Measurements from ENCODE around the gene SYT6.

DNA sequence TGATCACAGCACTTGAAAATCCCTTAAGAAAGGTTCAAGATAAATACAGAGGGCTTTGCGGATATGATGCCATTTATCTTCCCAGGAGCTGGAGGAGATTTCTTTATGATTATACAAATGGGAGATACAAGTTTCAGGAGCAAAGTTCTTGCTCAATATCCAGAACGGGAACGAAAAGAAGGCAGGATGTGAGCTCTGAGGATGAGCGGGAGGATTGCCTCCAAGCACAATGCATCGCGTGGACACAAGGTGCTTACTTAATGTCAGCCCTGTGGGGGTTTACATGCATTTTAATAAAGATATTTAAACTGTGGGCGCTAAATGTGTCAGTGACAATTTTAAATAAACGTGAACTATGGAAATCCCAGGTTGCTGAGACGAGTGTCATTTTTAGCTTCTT, 59.0 kb downstream of the SYT6 start:
- no peak for TF ChIP-seq POLR2A (IDR thresholded peaks at IDR 0.05)
- TF ChIP-seq, protein P1, sequence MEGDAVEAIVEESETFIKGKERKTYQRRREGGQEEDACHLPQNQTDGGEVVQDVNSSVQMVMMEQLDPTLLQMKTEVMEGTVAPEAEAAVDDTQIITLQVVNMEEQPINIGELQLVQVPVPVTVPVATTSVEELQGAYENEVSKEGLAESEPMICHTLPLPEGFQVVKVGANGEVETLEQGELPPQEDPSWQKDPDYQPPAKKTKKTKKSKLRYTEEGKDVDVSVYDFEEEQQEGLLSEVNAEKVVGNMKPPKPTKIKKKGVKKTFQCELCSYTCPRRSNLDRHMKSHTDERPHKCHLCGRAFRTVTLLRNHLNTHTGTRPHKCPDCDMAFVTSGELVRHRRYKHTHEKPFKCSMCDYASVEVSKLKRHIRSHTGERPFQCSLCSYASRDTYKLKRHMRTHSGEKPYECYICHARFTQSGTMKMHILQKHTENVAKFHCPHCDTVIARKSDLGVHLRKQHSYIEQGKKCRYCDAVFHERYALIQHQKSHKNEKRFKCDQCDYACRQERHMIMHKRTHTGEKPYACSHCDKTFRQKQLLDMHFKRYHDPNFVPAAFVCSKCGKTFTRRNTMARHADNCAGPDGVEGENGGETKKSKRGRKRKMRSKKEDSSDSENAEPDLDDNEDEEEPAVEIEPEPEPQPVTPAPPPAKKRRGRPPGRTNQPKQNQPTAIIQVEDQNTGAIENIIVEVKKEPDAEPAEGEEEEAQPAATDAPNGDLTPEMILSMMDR (IDR thresholded peaks at IDR 0.05) = no peak

All from testis (tissue), 2 donors.